H1 (cell line): Measurements from ENCODE around the gene HSD11B1L. TPM values are rescaled to one million over a fixed set of nuclear protein-coding genes. Genes with fewer than 3 reads are reported as not detected.
A peak's percentile ranks its signal among the peaks of the same experiment; 100 is the strongest.

Experiments
- BRCA1 ChIP-seq: IDR thresholded peaks from 2 replicates; pipeline ENCODE4 v1.6.1; 2012; ENCODE audit warnings: low read depth, low read length, improper control_type of control experiment
- CEBPB ChIP-seq: IDR thresholded peaks from 2 replicates; pipeline ENCODE4 v1.6.1; 2012; ENCODE audit warnings: low read depth, low read length
- CHD2 ChIP-seq: IDR thresholded peaks from 2 replicates; pipeline ENCODE4 v1.6.1; 2012; ENCODE audit warnings: low read length, improper control_type of control experiment
- CREB1 ChIP-seq: IDR thresholded peaks from 2 replicates; pipeline ENCODE4 v1.6.1; 2012; ENCODE audit warnings: inconsistent platforms
- GTF2F1 ChIP-seq: IDR thresholded peaks from 2 replicates; pipeline ENCODE4 v1.6.1; 2012; ENCODE audit warnings: low read depth, low read length, improper control_type of control experiment, borderline replicate concordance
- HDAC2 ChIP-seq, 2 experiments: fragments of 300-600 bp in 1 of 2; sonication (generic) in 1 of 2; IDR thresholded peaks; 2 replicates each; pipeline ENCODE4 v1.6.1; 2011 to 2012; ENCODE audit warnings: low read depth in 2 of 2, low read length in 2 of 2, mild to moderate bottlenecking in 2 of 2, moderate library complexity in 2 of 2, borderline replicate concordance in 1 of 2, inconsistent platforms in 1 of 2
- HDAC6 ChIP-seq: IDR thresholded peaks from one replicate; pipeline ENCODE4 v1.7.1; 2012; ENCODE audit warnings: low read depth, mild to moderate bottlenecking, inconsistent platforms, low read length, moderate library complexity
- JUN ChIP-seq: IDR thresholded peaks from 2 replicates; pipeline ENCODE4 v1.6.1; 2011; ENCODE audit warnings: low read depth, mild to moderate bottlenecking, improper control_type of control experiment, low read length
- JUND ChIP-seq: IDR thresholded peaks from 2 replicates; pipeline ENCODE4 v1.6.1; 2011; ENCODE audit warnings: mild to moderate bottlenecking, improper control_type of control experiment, low read length
- KDM4A ChIP-seq: IDR thresholded peaks from one replicate; pipeline ENCODE4 v1.7.1; 2012; ENCODE audit warnings: low read depth, mild to moderate bottlenecking, moderate library complexity, low read length, inconsistent platforms; ENCODE audit not compliant: severe bottlenecking
- KDM5A ChIP-seq: fragments of 200-600 bp; IDR thresholded peaks from 2 replicates; pipeline ENCODE4 v1.7.1; 2012; ENCODE audit warnings: mild to moderate bottlenecking, low read length, inconsistent platforms, mixed read lengths
- PHF8 ChIP-seq: fragments of 200-600 bp; sonication (generic); conservative IDR thresholded peaks from 2 replicates; pipeline ENCODE4 v1.7.1; 2012; ENCODE audit warnings: low read depth, mild to moderate bottlenecking, inconsistent platforms, low read length, moderate library complexity
- POLR2A ChIP-seq, 2 experiments: IDR thresholded peaks; 1 replicate in 1 of 2; 2 replicates in 1 of 2; pipeline ENCODE4 v1.6.1; 2011; ENCODE audit warnings: low read depth in 2 of 2, low read length in 2 of 2, mild to moderate bottlenecking in 2 of 2; ENCODE audit errors: control extremely low read depth in 1 of 2
- POLR2AphosphoS5 ChIP-seq: IDR thresholded peaks from 2 replicates; pipeline ENCODE4 v1.6.1; 2011; ENCODE audit warnings: low read depth, low read length
- RBBP5 ChIP-seq: IDR thresholded peaks from 2 replicates; pipeline ENCODE4 v1.7.1; 2012; ENCODE audit warnings: low read depth, mild to moderate bottlenecking, inconsistent platforms, low read length, moderate library complexity, borderline replicate concordance
- RFX5 ChIP-seq: IDR thresholded peaks from 2 replicates; pipeline ENCODE4 v1.6.1; 2011; ENCODE audit warnings: low read depth, low read length, improper control_type of control experiment, borderline replicate concordance
- RNF2 ChIP-seq: fragments of 200-900, 300-1000 bp; sonication (generic); IDR thresholded peaks from 2 replicates; pipeline ENCODE4 v1.7.1; 2016; ENCODE audit warnings: borderline replicate concordance, low read depth, mild to moderate bottlenecking, antibody characterized with exemption, low read length; ENCODE audit not compliant: poor library complexity, severe bottlenecking; ENCODE audit errors: missing control alignments
- SAP30 ChIP-seq: fragments of 300-600 bp; sonication (generic); IDR thresholded peaks from 2 replicates; pipeline ENCODE4 v1.7.1; 2012; ENCODE audit warnings: low read length, moderate library complexity, mild to moderate bottlenecking, inconsistent platforms; ENCODE audit not compliant: insufficient read depth, insufficient replicate concordance
- SP1 ChIP-seq: IDR thresholded peaks from 2 replicates; pipeline ENCODE4 v1.6.1; 2011; ENCODE audit warnings: low read depth, low read length
- SP2 ChIP-seq: IDR thresholded peaks from 2 replicates; pipeline ENCODE4 v1.6.1; 2012; ENCODE audit warnings: mild to moderate bottlenecking, low read length, inconsistent platforms
- SRF ChIP-seq: IDR thresholded peaks from 2 replicates; pipeline ENCODE4 v1.6.1; 2011; ENCODE audit warnings: mild to moderate bottlenecking, low read depth, low read length, moderate library complexity
- SUZ12 ChIP-seq: fragments of 200-600 bp; sonication (generic); IDR thresholded peaks from 2 replicates; pipeline ENCODE4 v1.6.1; 2012; ENCODE audit warnings: mild to moderate bottlenecking, inconsistent platforms, low read length, moderate library complexity, mixed read lengths
- TBP ChIP-seq: IDR thresholded peaks from 2 replicates; pipeline ENCODE4 v1.6.1; 2011; ENCODE audit warnings: low read depth, low read length, improper control_type of control experiment
- ZNF274 ChIP-seq: IDR thresholded peaks from 2 replicates; pipeline ENCODE4 v1.7.0; 2012; ENCODE audit warnings: low read length, borderline replicate concordance; ENCODE audit errors: extremely low read depth
- polyA plus RNA-seq, 7 experiments: library from polyadenylated mRNA; depleted of rRNA in 3 of 7; stranded (reverse) in 5 of 7; unstranded in 2 of 7; fragments of >200 nt in 5 of 7; fragments of 200-250 nt in 2 of 7; gene quantifications; 1 replicate in 5 of 7; 2 replicates in 1 of 7; 4 replicates in 1 of 7; pipeline versions ENCODE4 v1.2.1 to v1.2.3, GENCODE V29; 2011 to 2013; ENCODE audit warnings: missing spikeins in 2 of 7, mixed read lengths in 2 of 7
- total RNA-seq: library from RNA; stranded (reverse); fragmentation: NEBNext Ultra II Directional; extraction: Animal tissue kit (Norgen Biotek cat#: 25700); gene quantifications from 2 replicates; pipeline ENCODE4 v1.2.1, GENCODE V29; 2021
- TF ChIP-seq, protein P1 (sequence below): IDR thresholded peaks from 2 replicates; pipeline ENCODE4 v1.6.1; 2012; ENCODE audit warnings: inconsistent platforms

Gene HSD11B1L
- total and polyA plus RNA-seq, 2 of the 8 experiments (the other 6 are each of a cell fraction or from before 2014, with no cell fraction given): 8.2 to 20.6 TPM

DNA sequence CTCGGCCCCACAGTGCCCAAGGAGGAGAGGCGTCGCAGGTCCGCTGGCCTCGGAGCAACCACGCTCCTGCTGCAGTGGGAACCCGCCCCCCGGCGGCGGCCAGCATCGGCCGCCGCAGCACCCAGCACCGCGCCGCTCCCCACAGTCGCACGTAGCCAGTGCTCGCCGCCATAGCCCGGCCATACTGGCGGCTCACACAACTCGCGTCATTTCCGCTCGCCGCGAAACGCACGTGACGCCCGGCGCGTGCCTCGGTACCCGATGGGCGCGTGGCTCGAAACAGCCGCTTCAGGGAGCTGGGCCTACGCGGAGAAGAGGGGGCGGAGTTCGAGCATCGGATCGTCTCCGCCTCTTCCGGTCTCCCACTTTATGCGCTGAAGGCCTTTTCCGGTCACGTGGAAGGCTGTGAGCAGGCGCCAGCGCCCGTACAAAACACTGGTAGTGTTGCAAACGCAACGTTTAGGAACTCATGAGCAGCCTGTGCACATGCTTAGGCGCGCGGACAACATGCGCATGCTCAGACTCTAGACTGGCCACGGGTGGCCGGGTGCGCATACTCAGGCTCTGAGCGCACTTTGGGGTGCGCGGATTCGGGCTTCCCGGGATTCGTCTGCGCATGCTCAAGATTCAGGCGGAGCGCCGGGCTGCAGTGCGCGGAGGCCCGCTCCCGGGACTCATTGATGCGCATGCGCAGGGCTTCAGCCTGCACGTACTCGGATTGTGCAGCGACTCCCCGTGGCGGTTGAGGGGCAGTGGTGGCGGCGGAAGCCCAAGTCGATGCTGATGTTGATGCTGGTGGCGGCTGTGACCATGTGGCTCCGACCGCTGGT lies 39.3 kb downstream of the HSD11B1L start, which contains the start of the genes CATSPERD and LONP1 (continued):
- TF ChIP-seq SP2 (no peak), SUZ12 (no peak), KDM4A (peak; percentile 75), POLR2AphosphoS5 (peak; percentile 82), CHD2 (no peak), CREB1 (peak; percentile 98), TBP (peak; percentile 85), JUND (no peak), ZNF274 (no peak), HDAC2 (IDR thresholded peaks at IDR 0.05; ENCODE audit: borderline replicate concordance in 1 of 2, low read depth in 2 of 2, low read length in 2 of 2) (peak in 1 of 2 experiments; percentile 93; a peak in 1 of 4 replicates), PHF8 (peak; percentile 98), RNF2 (no peak), CEBPB (no peak), RBBP5 (no peak; the same call in 1 of the 2 replicates), GTF2F1 (no peak), KDM5A (peak; percentile 98), POLR2A (IDR thresholded peaks at IDR 0.05; ENCODE audit: control extremely low read depth in 1 of 2, low read depth in 2 of 2, low read length in 2 of 2) (peak; percentile 85 to 91), SRF (peak; percentile 65; the same call in 1 of the 2 replicates), SP1 (no peak), BRCA1 (no peak; the same call in 1 of the 2 replicates), JUN (no peak), HDAC6 (no peak), SAP30 (peak; percentile 83), RFX5 (no peak)
- TF ChIP-seq, protein P1, sequence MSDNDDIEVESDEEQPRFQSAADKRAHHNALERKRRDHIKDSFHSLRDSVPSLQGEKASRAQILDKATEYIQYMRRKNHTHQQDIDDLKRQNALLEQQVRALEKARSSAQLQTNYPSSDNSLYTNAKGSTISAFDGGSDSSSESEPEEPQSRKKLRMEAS: peak; percentile 99
